Measurements from ENCODE around the gene FCGR3B.
"Not testable (repeated sequence)": the region's sequence is repeated elsewhere in the genome, so short reads cannot be mapped to it uniquely, and the experiment has no call there.

FCGR3B gene

GRCh38 chr1:161605024-161605423 lies 26.0 kb downstream of the FCGR3B start:
- not testable (repeated sequence) for DNase-seq

- DNase-seq = not testable (repeated sequence)
These were observed 33.9 kb downstream of the FCGR3B start for GRCh38 chr1:161597077-161597476.

- not testable (repeated sequence) for DNase-seq
These were observed 35.4 kb downstream of the FCGR3B start for GRCh38 chr1:161595583-161595982.

- DNase-seq = not testable (repeated sequence)
These were observed 35.8 kb downstream of the FCGR3B start for GRCh38 chr1:161595173-161595572.

- DNase-seq = not testable (repeated sequence)
These were observed 36.5 kb downstream of the FCGR3B start for GRCh38 chr1:161594269-161594984.

GRCh38 chr1:161593092-161593755 lies 37.8 kb downstream of the FCGR3B start:
- DNase-seq = not testable (repeated sequence)

GRCh38 chr1:161592586-161592985 lies 38.4 kb downstream of the FCGR3B start:
- not testable (repeated sequence) for DNase-seq

- DNase-seq = not testable (repeated sequence)
These were observed 41.1 kb downstream of the FCGR3B start for GRCh38 chr1:161589920-161590319.

- DNase-seq = not testable (repeated sequence)
These were observed 41.6 kb downstream of the FCGR3B start for GRCh38 chr1:161589365-161589764.

- not testable (repeated sequence) for DNase-seq
These were observed 42.4 kb downstream of the FCGR3B start for GRCh38 chr1:161588596-161588995.

- not testable (repeated sequence) for DNase-seq
These were observed 48.1 kb downstream of the FCGR3B start for GRCh38 chr1:161582882-161583281.

GRCh38 chr1:161580879-161581537 lies 50.0 kb downstream of the FCGR3B start:
- not testable (repeated sequence) for DNase-seq

- not testable (repeated sequence) for DNase-seq
These were observed 51.0 kb downstream of the FCGR3B start for GRCh38 chr1:161579856-161580507.

GRCh38 chr1:161576676-161577075 lies 54.3 kb downstream of the FCGR3B start:
- DNase-seq = not testable (repeated sequence)

All from activated CD4-positive, CD25-positive, alpha-beta regulatory T cell (primary cell).